Measurements from ENCODE around the gene ARHGAP25. TPM values are rescaled to one million over a fixed set of nuclear protein-coding genes. Genes with fewer than 3 reads are reported as not detected.

ARHGAP25 gene
- total and polyA plus RNA-seq, 10 of the 15 experiments (the other 5 are each of a cell fraction or from before 2014, with no cell fraction given): 0.15 to 1.0 (median 0.46) TPM

DNA sequence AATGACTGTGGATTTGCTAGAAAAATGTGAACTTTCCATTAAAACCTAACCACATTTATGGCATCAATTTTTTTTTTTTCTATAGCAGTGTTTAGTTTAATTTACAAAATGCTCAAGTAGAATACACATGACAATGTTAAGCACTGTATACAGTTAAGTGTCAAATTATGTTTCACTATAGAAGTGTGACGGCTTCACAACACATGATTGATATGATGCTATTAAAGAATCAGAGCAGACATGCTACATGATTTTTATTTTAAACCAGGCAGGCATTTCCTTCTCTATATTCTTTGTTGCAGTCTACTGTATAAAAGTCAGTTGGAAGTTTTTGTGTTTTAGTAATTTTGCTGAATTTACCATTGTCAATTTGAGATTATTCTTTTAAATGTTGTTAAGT lies 47.6 kb upstream of the ARHGAP25 start (continued):
- TF ChIP-seq, protein P1, sequence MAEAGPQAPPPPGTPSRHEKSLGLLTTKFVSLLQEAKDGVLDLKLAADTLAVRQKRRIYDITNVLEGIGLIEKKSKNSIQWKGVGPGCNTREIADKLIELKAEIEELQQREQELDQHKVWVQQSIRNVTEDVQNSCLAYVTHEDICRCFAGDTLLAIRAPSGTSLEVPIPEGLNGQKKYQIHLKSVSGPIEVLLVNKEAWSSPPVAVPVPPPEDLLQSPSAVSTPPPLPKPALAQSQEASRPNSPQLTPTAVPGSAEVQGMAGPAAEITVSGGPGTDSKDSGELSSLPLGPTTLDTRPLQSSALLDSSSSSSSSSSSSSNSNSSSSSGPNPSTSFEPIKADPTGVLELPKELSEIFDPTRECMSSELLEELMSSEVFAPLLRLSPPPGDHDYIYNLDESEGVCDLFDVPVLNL (IDR thresholded peaks at IDR 0.05; ENCODE audit: low read depth, low read length): no peak

DNA sequence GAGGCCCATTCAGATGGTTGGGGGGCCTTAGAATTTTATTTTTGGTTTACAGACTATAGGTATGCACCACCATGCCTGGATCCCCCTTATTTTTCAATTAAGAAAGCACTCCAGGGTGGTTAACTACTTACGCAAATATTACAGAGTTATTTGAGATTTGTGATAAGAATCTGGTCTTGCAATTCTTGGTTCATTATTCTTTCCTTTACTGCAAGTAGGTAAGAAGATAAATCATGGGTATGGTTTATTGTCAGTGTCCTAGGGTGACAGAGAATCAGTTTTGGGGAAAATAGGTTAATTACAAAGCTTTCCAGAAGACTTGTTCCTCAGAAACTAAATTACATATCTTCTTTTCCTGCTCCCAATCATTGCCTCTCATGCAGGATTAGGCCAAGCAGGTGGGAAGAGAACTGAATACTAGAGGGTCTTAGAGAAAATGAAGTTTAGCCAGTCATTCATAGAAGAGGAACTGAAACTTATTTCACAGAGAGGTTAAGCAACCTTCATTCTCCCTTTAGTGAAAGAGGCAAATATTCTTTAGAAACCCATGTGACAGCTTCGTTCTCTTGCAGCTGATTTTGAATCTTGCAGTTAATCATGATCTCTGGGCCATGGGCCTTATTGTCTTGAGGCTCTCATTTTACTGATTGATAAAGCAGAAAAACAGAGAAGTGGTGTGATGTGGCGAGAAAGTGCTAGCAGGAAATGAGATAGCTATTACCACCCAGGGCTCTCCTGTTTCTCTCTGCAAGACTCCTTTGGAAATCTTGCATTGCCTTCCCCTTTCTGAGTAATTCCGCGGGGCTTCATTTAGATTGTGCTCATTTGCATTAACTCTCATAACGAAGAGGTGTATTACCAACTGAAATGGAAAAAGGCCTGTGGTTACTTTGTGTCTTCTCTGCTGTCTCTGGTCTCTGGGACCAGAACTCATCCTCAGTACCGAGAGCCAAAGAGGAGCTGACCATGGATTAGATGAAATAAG lies 44.8 kb upstream of the ARHGAP25 start:
- POLR2A ChIA-PET: interaction anchor here (0.8 to 1.4 kb wide), 3 partner anchors 12 to 223 kb away, joined by 3 read pairs; partner anchors contain the start of genes APLF and FBXO48
- peak overlapping the region; percentile 37 for H3K4me3 ChIP-seq
- WGBS (ENCODE audit: insufficient coverage, insufficient replicate concordance, low lambda C conversion rate, missing lambda C conversion rate): 0% methylated on average over 7 of the region's 7 CpGs
- TF ChIP-seq NR2F1 (conservative IDR thresholded peaks at IDR 0.05): peak; percentile 89
- no peak for TF ChIP-seq FOS (IDR thresholded peaks at IDR 0.05; ENCODE audit: borderline replicate concordance, extremely low read depth, insufficient read length)
- no peak for TF ChIP-seq GABPA (IDR thresholded peaks at IDR 0.05; ENCODE audit: low read depth)
- peak; percentile 22; the same call in 1 of the 2 replicates for TF ChIP-seq MXI1 (IDR thresholded peaks at IDR 0.05; ENCODE audit: low read depth, low read length)
- TF ChIP-seq MEF2A (IDR thresholded peaks at IDR 0.05; ENCODE audit: insufficient read depth, low read depth, low read length): peak; percentile 45; the same call in 1 of the 2 replicates
- TF ChIP-seq, protein P2, sequence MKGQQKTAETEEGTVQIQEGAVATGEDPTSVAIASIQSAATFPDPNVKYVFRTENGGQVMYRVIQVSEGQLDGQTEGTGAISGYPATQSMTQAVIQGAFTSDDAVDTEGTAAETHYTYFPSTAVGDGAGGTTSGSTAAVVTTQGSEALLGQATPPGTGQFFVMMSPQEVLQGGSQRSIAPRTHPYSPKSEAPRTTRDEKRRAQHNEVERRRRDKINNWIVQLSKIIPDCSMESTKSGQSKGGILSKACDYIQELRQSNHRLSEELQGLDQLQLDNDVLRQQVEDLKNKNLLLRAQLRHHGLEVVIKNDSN (IDR thresholded peaks at IDR 0.05; ENCODE audit: borderline replicate concordance, extremely low read length, insufficient read depth, low read depth, low read length): peak; percentile 30
- TF ChIP-seq SMC3 (IDR thresholded peaks at IDR 0.05; ENCODE audit: borderline replicate concordance, low read length): no peak
- TF ChIP-seq SUPT20H (IDR thresholded peaks at IDR 0.05; ENCODE audit: borderline replicate concordance, control insufficient read depth, low read depth, low read length): no peak
- peak; percentile 91 for TF ChIP-seq JUNB (IDR thresholded peaks at IDR 0.05)
- peak; percentile 86 for TF ChIP-seq BCL11A (IDR thresholded peaks at IDR 0.05; ENCODE audit: low read depth, low read length)
- TF ChIP-seq, protein P3, sequence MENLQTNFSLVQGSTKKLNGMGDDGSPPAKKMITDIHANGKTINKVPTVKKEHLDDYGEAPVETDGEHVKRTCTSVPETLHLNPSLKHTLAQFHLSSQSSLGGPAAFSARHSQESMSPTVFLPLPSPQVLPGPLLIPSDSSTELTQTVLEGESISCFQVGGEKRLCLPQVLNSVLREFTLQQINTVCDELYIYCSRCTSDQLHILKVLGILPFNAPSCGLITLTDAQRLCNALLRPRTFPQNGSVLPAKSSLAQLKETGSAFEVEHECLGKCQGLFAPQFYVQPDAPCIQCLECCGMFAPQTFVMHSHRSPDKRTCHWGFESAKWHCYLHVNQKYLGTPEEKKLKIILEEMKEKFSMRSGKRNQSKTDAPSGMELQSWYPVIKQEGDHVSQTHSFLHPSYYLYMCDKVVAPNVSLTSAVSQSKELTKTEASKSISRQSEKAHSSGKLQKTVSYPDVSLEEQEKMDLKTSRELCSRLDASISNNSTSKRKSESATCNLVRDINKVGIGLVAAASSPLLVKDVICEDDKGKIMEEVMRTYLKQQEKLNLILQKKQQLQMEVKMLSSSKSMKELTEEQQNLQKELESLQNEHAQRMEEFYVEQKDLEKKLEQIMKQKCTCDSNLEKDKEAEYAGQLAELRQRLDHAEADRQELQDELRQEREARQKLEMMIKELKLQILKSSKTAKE (IDR thresholded peaks at IDR 0.05; ENCODE audit: low read depth, poor library complexity, severe bottlenecking): peak; percentile 63
- TF ChIP-seq, protein P4, sequence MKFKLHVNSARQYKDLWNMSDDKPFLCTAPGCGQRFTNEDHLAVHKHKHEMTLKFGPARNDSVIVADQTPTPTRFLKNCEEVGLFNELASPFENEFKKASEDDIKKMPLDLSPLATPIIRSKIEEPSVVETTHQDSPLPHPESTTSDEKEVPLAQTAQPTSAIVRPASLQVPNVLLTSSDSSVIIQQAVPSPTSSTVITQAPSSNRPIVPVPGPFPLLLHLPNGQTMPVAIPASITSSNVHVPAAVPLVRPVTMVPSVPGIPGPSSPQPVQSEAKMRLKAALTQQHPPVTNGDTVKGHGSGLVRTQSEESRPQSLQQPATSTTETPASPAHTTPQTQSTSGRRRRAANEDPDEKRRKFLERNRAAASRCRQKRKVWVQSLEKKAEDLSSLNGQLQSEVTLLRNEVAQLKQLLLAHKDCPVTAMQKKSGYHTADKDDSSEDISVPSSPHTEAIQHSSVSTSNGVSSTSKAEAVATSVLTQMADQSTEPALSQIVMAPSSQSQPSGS (IDR thresholded peaks at IDR 0.05; ENCODE audit: low read length): peak; percentile 87

More for the DNA sequence above, 44.8 kb upstream of the ARHGAP25 start:
- Histone ChIP-seq H3K4me2 (ENCODE audit: control insufficient read depth, insufficient read depth) (peak overlapping the region; percentile 90), H3K4me1 (ENCODE audit: control insufficient read depth, insufficient read depth, low read length) (peaks cover 31% of the 10 kb centered on the region), H4K20me1 (ENCODE audit: control insufficient read depth, insufficient read depth) (no peaks in the 10 kb centered on the region), H3K27ac (ENCODE audit: control insufficient read depth, insufficient read depth) (peak overlapping the region; percentile 74), H3K9ac (ENCODE audit: control insufficient read depth, insufficient read depth, low read length) (no peak overlapping the region), H2AFZ (ENCODE audit: control insufficient read depth, low read depth, low read length) (peak overlapping the region; percentile 30; the same call in 1 of the 2 replicates), H3K79me2 (ENCODE audit: control insufficient read depth, insufficient read depth, low read length) (no peaks in the 10 kb centered on the region), H3K27me3 (replicated peaks in 1 of 2; ENCODE audit: control insufficient read depth in 2 of 2, insufficient read depth in 2 of 2, low read length in 1 of 2) (no peaks in the 10 kb centered on the region), H3K36me3 (ENCODE audit: control insufficient read depth in 2 of 2, insufficient read depth in 2 of 2, low read length in 1 of 2) (no peaks in the 10 kb centered on the region), H3K9me3 (replicated peaks; ENCODE audit: control insufficient read depth, insufficient read depth, low read length) (no peaks in the 10 kb centered on the region; the same call in 2 of the 3 replicates)
- intact Hi-C loops (cut with micrococcal nuclease; ENCODE audit: unreplicated experiment) (no loop called here), in situ Hi-C loops (cut with MboI) (no loop called here)
- DNase-seq (ENCODE audit: low read depth, low spot score) (peak; percentile 85), FAIRE-seq (peak; percentile 97), ATAC-seq (peak; percentile 92)
- SMC1A ChIA-PET (ENCODE audit: uncharacterized antibody, unreplicated experiment): interaction anchor here (0.5 to 4.7 kb wide), 8 partner anchors 10 to 1239 kb away, joined by 3 to 21 read pairs (median 4); partner anchors contain the start of genes APLF and FBXO48
- BruUV-seq (replicated peaks): no TSS peak
- RAD21 ChIA-PET (ENCODE audit: unreplicated experiment): interaction anchor here (0.9 to 2.1 kb wide), 4 partner anchors 19 to 226 kb away, joined by 3 to 6 read pairs (median 4); no protein-coding TSS in a partner anchor
- CTCF ChIA-PET: interaction anchor here (1.0 to 3.9 kb wide), 4 partner anchors 19 to 202 kb away, joined by 3 to 33 read pairs (median 4); no protein-coding TSS in a partner anchor

Data from GM12878 (cell line).